GM12874 (cell line): ENCODE measurements around the gene NRF1.

ENCODE experiments used
- TF ChIP-seq, protein P1 (sequence below): IDR thresholded peaks from 2 replicates; pipeline ENCODE4 v1.5.1; 2011; ENCODE audit warnings: low read depth, mild to moderate bottlenecking, control low read depth, low read length, moderate library complexity; ENCODE audit not compliant: insufficient read depth

NRF1 gene

GRCh38 chr7:129752760-129753159 is 141.2 kb downstream of the NRF1 start:
- TF ChIP-seq, protein P1, sequence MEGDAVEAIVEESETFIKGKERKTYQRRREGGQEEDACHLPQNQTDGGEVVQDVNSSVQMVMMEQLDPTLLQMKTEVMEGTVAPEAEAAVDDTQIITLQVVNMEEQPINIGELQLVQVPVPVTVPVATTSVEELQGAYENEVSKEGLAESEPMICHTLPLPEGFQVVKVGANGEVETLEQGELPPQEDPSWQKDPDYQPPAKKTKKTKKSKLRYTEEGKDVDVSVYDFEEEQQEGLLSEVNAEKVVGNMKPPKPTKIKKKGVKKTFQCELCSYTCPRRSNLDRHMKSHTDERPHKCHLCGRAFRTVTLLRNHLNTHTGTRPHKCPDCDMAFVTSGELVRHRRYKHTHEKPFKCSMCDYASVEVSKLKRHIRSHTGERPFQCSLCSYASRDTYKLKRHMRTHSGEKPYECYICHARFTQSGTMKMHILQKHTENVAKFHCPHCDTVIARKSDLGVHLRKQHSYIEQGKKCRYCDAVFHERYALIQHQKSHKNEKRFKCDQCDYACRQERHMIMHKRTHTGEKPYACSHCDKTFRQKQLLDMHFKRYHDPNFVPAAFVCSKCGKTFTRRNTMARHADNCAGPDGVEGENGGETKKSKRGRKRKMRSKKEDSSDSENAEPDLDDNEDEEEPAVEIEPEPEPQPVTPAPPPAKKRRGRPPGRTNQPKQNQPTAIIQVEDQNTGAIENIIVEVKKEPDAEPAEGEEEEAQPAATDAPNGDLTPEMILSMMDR = no peak

DNA sequence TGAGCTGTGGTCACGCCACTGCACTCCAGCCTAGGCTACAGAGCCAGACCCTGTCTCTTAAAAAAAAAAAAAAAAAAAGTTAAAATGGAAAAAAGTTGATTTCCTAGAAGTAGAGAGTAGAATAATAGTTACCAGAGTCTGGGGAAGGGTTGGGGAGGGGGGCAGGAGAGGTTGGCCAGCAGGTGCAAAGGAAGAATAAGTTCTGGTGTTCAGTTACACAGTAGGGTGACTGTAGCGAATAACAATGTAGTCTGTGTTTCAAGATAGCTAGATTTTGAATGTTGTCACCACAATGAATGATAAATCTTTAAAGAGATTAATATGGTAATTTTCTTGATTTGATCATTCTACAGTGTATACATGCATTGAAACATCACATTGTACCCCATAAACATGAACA is 142.9 kb downstream of the NRF1 start:
- TF ChIP-seq, protein P1 = no peak

- TF ChIP-seq, protein P1 = no peak
Observed at GRCh38 chr7:129757991-129758390, 146.5 kb downstream of the NRF1 start.

DNA sequence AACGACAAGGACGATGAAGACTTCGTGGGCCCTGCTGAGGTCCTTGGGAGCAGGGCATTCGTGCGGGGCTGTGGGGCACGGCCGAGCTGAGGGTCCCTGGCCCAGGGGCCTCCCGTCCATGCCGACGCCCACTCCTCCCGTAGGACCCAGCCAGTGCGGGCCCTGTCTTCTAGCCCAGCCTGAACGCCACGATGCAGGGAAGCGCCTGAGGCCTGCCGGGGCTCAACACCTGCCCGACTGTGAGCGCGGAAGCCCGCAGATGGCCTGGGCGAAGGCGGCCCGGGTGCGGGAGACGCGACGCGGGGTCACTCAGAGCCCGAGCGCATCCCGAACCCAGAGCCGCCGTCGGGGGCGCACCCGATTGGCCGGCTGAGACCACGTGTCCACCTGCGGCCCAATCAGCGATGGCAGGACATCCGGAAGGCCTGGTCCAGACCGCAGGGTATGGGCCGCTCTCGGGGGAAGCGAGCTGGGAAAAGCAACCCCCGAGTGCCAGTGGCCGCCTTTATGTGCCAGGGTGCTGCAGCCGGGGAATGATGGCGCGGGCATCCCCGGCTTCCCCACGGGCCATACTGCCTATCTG is 151.0 kb downstream of the NRF1 start:
- TF ChIP-seq, protein P1 = no peak

DNA sequence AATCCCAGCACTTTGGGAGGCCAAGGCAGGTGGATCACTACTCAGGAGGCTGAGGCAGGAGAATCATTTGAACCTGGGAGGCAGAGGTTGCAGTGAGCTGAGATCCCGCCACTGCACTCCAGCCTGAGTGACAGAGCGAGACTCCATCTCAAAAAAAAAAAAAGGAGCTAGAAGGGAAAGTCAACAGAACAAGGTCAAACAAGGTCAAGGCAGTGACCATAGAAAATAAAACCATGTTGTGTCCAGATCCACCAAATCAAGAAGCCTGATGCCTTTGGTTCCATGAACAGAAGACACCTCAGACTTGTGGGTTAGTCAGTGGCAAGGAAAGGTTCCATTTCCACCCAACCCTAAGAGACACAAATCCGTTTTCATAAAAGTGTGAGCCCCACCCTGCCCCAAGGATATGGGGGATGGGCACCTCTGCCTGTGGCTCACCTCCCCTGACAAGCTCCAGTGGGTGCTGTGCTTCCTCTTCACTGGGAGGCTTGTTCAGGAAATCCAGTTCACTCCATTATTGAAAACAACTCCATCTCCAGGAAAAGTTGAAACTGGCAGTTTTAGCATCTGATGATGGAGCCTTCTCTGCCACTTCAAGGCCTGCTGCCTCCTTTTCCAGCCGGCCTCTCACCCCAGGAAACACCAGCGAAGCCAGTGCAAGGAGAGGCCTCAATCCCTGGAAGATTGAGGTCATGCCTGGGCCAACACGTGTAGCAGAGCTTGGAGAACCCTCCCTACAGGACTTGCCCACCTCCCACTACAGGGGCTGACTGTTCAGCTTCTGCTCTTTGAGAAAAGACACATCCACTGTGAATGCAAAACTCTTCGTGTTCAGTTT is 152.9 kb downstream of the NRF1 start:
- TF ChIP-seq, protein P1 = no peak

DNA sequence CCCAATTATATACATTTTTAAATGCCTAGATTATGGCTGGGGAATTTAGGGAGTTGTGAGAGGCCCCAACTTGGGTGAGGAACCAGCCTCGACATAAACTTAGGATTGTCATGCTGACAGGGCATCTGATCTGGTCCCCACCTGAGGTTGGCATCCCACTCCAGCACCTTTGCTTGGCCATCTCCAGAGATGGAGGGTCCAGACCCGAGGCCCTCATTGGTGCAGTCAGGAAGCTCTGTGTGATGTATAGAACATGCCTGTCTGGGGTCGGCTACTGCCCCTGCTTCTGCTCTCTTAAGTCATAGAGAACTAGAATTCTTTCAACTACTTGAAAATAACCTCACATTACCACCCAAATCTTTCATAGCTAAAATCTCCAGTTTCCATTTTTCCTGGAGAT is 153.8 kb downstream of the NRF1 start:
- TF ChIP-seq, protein P1 = no peak

DNA sequence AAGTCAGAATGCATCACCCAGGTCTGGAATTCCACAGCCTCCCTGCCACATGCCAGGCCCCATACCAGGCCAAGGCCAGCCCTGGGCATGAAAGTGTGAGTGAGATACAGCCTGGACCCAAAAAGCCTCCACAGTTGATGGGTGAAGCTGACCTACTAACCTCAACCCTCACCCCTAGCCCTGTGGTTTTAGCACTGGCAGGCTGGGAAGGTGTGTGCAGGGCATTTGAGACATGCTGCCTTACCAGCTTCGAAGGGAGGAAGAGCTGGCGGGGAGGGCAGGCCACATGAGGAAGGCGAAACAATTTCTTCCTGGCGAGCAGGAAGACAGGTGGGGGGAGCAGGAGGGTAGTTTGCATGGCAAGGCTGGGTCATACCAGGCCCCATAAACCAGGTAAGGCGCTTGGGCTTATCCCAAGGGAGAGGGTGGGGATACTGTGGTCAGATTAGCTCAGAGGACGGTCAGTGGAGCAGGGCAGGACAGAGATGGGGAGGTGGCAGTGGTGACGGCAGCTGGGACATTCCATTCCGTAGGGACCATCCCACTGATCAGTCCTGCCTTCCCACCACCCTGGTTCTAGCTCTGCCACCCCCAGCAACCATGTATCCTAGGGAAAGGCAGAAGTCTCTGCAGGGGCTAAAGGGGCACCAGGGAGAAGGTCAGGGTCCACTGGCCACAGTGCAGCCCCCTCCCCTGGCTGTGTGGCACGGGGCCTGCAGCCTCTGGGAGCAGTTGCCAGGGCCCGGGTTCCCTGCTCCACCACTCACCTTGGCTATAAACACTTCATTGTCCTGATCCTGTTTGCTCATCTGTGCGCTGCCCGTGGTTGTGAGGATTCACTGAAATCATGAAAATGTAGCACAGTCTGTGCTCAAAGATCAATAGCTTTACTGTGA is 155.8 kb downstream of the NRF1 start:
- TF ChIP-seq, protein P1 = no peak
